ENCODE results near the gene GDPD5. TPM values are rescaled to one million over a fixed set of nuclear protein-coding genes. Genes with fewer than 3 reads are reported as not detected.
A peak's percentile ranks its signal among the peaks of the same experiment; 100 is the strongest.

The GDPD5 gene
- total and polyA plus RNA-seq, 2 donors (not counting 1 experiment from before 2014, with no cell fraction given): 59.1 to 102 TPM

- H3K9me3 Mint-ChIP-seq (ENCODE audit: insufficient read depth): no peaks in the 10 kb centered on the region
- no peak for DNase-seq
- no peak overlapping the region for H3K4me3 Mint-ChIP-seq
- Histone ChIP-seq H3K9ac (ENCODE audit: low read length) (no peak overlapping the region), H3K4me1 (ENCODE audit: control insufficient read depth in 2 of 2, insufficient read depth in 2 of 2, low read length in 2 of 2) (peaks cover 10 to 11% of the 10 kb centered on the region in 2 donors), H3K36me3 (replicated peaks in 1 of 2; ENCODE audit: control extremely low read depth in 1 of 2, control insufficient read depth in 1 of 2, extremely low read depth in 1 of 2, insufficient read depth in 2 of 2, low read length in 1 of 2) (peaks cover 23 to 62% of the 10 kb centered on the region in 2 experiments), H2AFZ (ENCODE audit: insufficient read depth, low read depth, low read length, poor library complexity, severe bottlenecking) (no peak overlapping the region), H3K27ac (ENCODE audit: low read length in 2 of 2) (peak overlapping the region in 1 of 2 donors; percentile 55), H3K9me3 (ENCODE audit: control extremely low read depth in 1 of 3, control insufficient read depth in 2 of 3, insufficient read depth in 1 of 3, low read length in 2 of 3) (no peaks in the 10 kb centered on the region), H3K4me2 (replicated peaks; ENCODE audit: low read depth, low read length, poor library complexity, severe bottlenecking) (no peak overlapping the region), H4K20me1 (ENCODE audit: control insufficient read depth, insufficient read depth, low read length, poor library complexity, severe bottlenecking) (peaks cover 68% of the 10 kb centered on the region), H3K27me3 (replicated peaks in 1 of 4; ENCODE audit: control extremely low read depth in 1 of 4, control insufficient read depth in 3 of 4, insufficient read depth in 4 of 4, low read length in 3 of 4) (no peaks in the 10 kb centered on the region), H3K79me2 (ENCODE audit: control insufficient read depth, insufficient read depth, low read length) (peaks cover 23% of the 10 kb centered on the region), H3K4me3 (ENCODE audit: control extremely low read depth in 1 of 5, extremely low read depth in 1 of 5, insufficient read depth in 1 of 5, low read depth in 2 of 5, low read length in 4 of 5) (no peak overlapping the region)
- peaks cover 30% of the 10 kb centered on the region for H3K4me1 Mint-ChIP-seq
- WGBS (ENCODE audit: insufficient coverage): no CpG with 5 or more reads among the region's 1 CpG
- POLR2A ChIA-PET: no interaction called here
- intact Hi-C loops (cut with micrococcal nuclease): loop anchor here (10.0 kb wide), 1 partner anchor 828 kb away; no protein-coding TSS in a partner anchor
- CTCF ChIA-PET: interaction anchor here (1.9 to 2.7 kb wide), 2 partner anchors 10 to 126 kb away, joined by 11 to 15 read pairs; no protein-coding TSS in a partner anchor
- H3K27ac Mint-ChIP-seq: no peak overlapping the region
- TF ChIP-seq CTCF (IDR thresholded peaks at IDR 0.05) (no peak), EZH2 (IDR thresholded peaks at IDR 0.05; ENCODE audit: borderline replicate concordance, insufficient read depth, low read depth, low read length, poor library complexity, severe bottlenecking) (no peak)
- no peak for ATAC-seq (ENCODE audit: low read depth)
- H3K27me3 Mint-ChIP-seq: no peaks in the 10 kb centered on the region
These were observed 119.4 kb downstream of the GDPD5 start for GRCh38 chr11:75406338-75406777.

- peaks cover 25 to 70% of the 10 kb centered on the region in 2 experiments for H3K36me3 ChIP-seq (replicated peaks in 1 of 2; ENCODE audit: control extremely low read depth in 1 of 2, control insufficient read depth in 1 of 2, extremely low read depth in 1 of 2, insufficient read depth in 2 of 2, low read length in 1 of 2)
- H3K9me3 ChIP-seq (ENCODE audit: control extremely low read depth in 1 of 3, control insufficient read depth in 2 of 3, insufficient read depth in 1 of 3, low read length in 2 of 3): no peaks in the 10 kb centered on the region
- DNase-seq: no peak
- ChIA-PET CTCF (interaction anchor here (0.9 to 1.6 kb wide), 2 partner anchors 8 to 14 kb away, joined by 3 to 4 read pairs; no protein-coding TSS in a partner anchor), POLR2A (no interaction called here)
- no peak overlapping the region for H3K4me2 ChIP-seq (replicated peaks; ENCODE audit: low read depth, low read length, poor library complexity, severe bottlenecking)
- H2AFZ ChIP-seq (ENCODE audit: insufficient read depth, low read depth, low read length, poor library complexity, severe bottlenecking): no peak overlapping the region
- no peaks in the 10 kb centered on the region for H3K27me3 ChIP-seq (replicated peaks in 1 of 4; ENCODE audit: control extremely low read depth in 1 of 4, control insufficient read depth in 3 of 4, insufficient read depth in 4 of 4, low read length in 3 of 4)
- H3K27ac ChIP-seq (ENCODE audit: low read length in 2 of 2): no peak overlapping the region
- intact Hi-C loops (cut with micrococcal nuclease): loop anchor here (10.0 kb wide), 1 partner anchor 831 kb away; no protein-coding TSS in a partner anchor
- Mint-ChIP-seq H3K27ac (no peak overlapping the region), H3K9me3 (ENCODE audit: insufficient read depth) (no peaks in the 10 kb centered on the region), H3K4me3 (no peak overlapping the region), H3K27me3 (no peaks in the 10 kb centered on the region), H3K4me1 (peaks cover 45% of the 10 kb centered on the region)
- H3K4me1 ChIP-seq (ENCODE audit: control insufficient read depth in 2 of 2, insufficient read depth in 2 of 2, low read length in 2 of 2): peaks cover 20 to 28% of the 10 kb centered on the region in 2 donors
- ATAC-seq (ENCODE audit: low read depth): no peak
- WGBS (ENCODE audit: insufficient coverage): 96% methylated on average over 15 of the region's 15 CpGs
- H3K79me2 ChIP-seq (ENCODE audit: control insufficient read depth, insufficient read depth, low read length): peaks cover 28% of the 10 kb centered on the region
- TF ChIP-seq EZH2 (IDR thresholded peaks at IDR 0.05; ENCODE audit: borderline replicate concordance, insufficient read depth, low read depth, low read length, poor library complexity, severe bottlenecking): no peak
- no peak for TF ChIP-seq CTCF (IDR thresholded peaks at IDR 0.05)
- no peak overlapping the region for H3K9ac ChIP-seq (ENCODE audit: low read length)
- H4K20me1 ChIP-seq (ENCODE audit: control insufficient read depth, insufficient read depth, low read length, poor library complexity, severe bottlenecking): peaks cover 81% of the 10 kb centered on the region
- H3K4me3 ChIP-seq (ENCODE audit: control extremely low read depth in 1 of 5, extremely low read depth in 1 of 5, insufficient read depth in 1 of 5, low read depth in 2 of 5, low read length in 4 of 5): no peak overlapping the region
These were observed 121.6 kb downstream of the GDPD5 start for GRCh38 chr11:75403983-75404658.
